Panc1 (cell line): ENCODE data around the gene TSPAN7. TPM values are rescaled to one million over a fixed set of nuclear protein-coding genes. Genes with fewer than 3 reads are reported as not detected.

ENCODE experiments used
- ATAC-seq: fragments of 200-7000 bp; cut with Tn5 transposase; 2 replicates; pipeline ENCODE4 v1.9.1; 2020; ENCODE audit warnings: mild to moderate bottlenecking, moderate library complexity
- BruUV-seq: library from RNA; stranded (reverse); fragments of 400-500 nt; replicated peaks from 2 replicates; lab custom pipeline; 2021; lab: Mats Ljungman, UMichigan
- CTCF ChIA-PET: fragments of 300-600 bp; sonication (Branson Sonifier 250); formaldehyde crosslinking; loops from one replicate; lab custom pipeline; 2022; ENCODE audit warnings: antibody characterized with exemption; lab: Charles Lee
- POLR2A ChIA-PET: fragments of 300-600 bp; sonication (Branson Sonifier 250); formaldehyde crosslinking; loops from one replicate; lab custom pipeline; 2022; ENCODE audit warnings: antibody characterized with exemption; lab: Charles Lee
- DNase-seq: peaks from one replicate; pipeline ENCODE4 v3.0.0-alpha.2; 2010; ENCODE audit warnings: low read depth, low spot score
- H3K27ac ChIP-seq: 2 replicates; pipeline ENCODE4 v1.5.1; 2011; ENCODE audit warnings: mild to moderate bottlenecking, low read length, inconsistent platforms
- H3K27me3 ChIP-seq: fragments of 200-500 bp; sonication (Bioruptor generic); 2 replicates; pipeline ENCODE4 v1.6.0; 2014; ENCODE audit warnings: low read length, inconsistent platforms; ENCODE audit not compliant: control insufficient read depth, insufficient read depth
- H3K36me3 ChIP-seq: fragments of 200-500 bp; sonication (Bioruptor generic); 2 replicates; pipeline ENCODE4 v1.5.1; 2014; ENCODE audit warnings: inconsistent platforms, mild to moderate bottlenecking, low read length, moderate library complexity; ENCODE audit not compliant: control insufficient read depth, insufficient read depth
- H3K4me1 ChIP-seq: 2 replicates; pipeline ENCODE4 v1.5.1; 2011; ENCODE audit warnings: inconsistent platforms, mild to moderate bottlenecking, low read length, moderate library complexity; ENCODE audit not compliant: control insufficient read depth, insufficient read depth
- H3K4me3 ChIP-seq, 2 experiments: 2 replicates each; pipeline ENCODE4 v1.5.1; 2011 to 2012; ENCODE audit warnings: low read depth in 2 of 2, low read length in 2 of 2, mild to moderate bottlenecking in 2 of 2, inconsistent platforms in 1 of 2, moderate library complexity in 1 of 2
- H3K9me3 ChIP-seq: fragments of 200-500 bp; sonication (Bioruptor generic); 2 replicates; pipeline ENCODE4 v1.5.1; 2014; ENCODE audit warnings: low read depth, mild to moderate bottlenecking, inconsistent platforms, low read length, moderate library complexity; ENCODE audit not compliant: control insufficient read depth, insufficient read depth
- POLR2AphosphoS5 ChIP-seq: IDR thresholded peaks from 2 replicates; pipeline ENCODE4 v1.6.1; 2012; ENCODE audit warnings: mild to moderate bottlenecking, low read depth, low read length, moderate library complexity
- SIN3A ChIP-seq: IDR thresholded peaks from 2 replicates; pipeline ENCODE4 v1.6.1; 2012; ENCODE audit warnings: low read depth, mild to moderate bottlenecking, low read length, moderate library complexity, borderline replicate concordance; ENCODE audit not compliant: insufficient read depth
- TCF7L2 ChIP-seq: IDR thresholded peaks from 2 replicates; pipeline ENCODE4 v1.6.1; 2011; ENCODE audit warnings: mild to moderate bottlenecking, low read depth, low read length, inconsistent platforms
- in situ Hi-C: cut with HindIII; loops from 2 replicates; pipeline ENCODE4 v1.10.0; 2016; ENCODE audit warnings: low sequenced_read_pairs, low pct_unique_long_range_greater_than_20kb
- intact Hi-C: fragments of 100-400 bp; cut with micrococcal nuclease; formaldehyde crosslinking; loops from one replicate; pipeline ENCODE4 v1.10.0; 2022; ENCODE audit not compliant: unreplicated experiment
- total RNA-seq: library from RNA; stranded (reverse); gene quantifications from one replicate; pipeline ENCODE4 v1.2.1, GENCODE V29; 2021; ENCODE audit not compliant: unreplicated experiment
- TF ChIP-seq, protein P1 (sequence below): fragments of 450-650 bp; IDR thresholded peaks from 2 replicates; pipeline ENCODE4 v1.5.1; 2017; ENCODE audit warnings: mild to moderate bottlenecking
- TF ChIP-seq, protein P2 (sequence below), 2 experiments: IDR thresholded peaks; 2 replicates each; pipeline ENCODE4 v1.6.1; 2011 to 2012; ENCODE audit warnings: low read depth in 2 of 2, control low read depth in 1 of 2, low read length in 1 of 2, mild to moderate bottlenecking in 1 of 2, moderate library complexity in 1 of 2; ENCODE audit not compliant: insufficient read depth in 1 of 2

TSPAN7 gene
- total RNA-seq, 1 experiment from 2014 or later = 0.13 TPM

DNA sequence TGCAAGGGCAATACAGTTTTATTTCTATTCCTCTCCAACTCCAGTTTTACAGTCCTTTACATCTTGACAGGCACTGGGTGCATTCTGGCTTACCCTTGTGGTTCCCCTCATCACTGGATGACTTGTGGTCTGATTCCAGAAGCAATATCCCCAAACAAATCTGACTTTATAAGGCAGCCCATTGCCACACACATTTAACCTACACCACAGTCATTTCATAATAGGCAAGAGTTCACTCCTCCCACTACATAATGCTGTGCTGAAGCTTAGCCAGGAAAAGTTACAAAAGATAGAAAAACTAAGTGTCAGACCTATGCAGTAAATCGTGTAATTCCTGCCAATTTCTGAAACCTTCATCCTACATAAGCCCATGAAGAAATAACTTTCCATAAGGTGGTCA lies 157.0 kb downstream of the TSPAN7 start:
- no peak for TF ChIP-seq SIN3A
- TF ChIP-seq TCF7L2 = no peak
- no peak for DNase-seq
- no peaks in the 10 kb centered on the region for H3K4me1 ChIP-seq
- in situ Hi-C loops (no loop called here), intact Hi-C loops (no loop called here)
- no peaks in the 10 kb centered on the region for H3K9me3 ChIP-seq
- no peaks in the 10 kb centered on the region for H3K27me3 ChIP-seq
- no TSS peak for BruUV-seq
- no peaks in the 10 kb centered on the region for H3K36me3 ChIP-seq
- no peak overlapping the region for H3K4me3 ChIP-seq
- no peak overlapping the region for H3K27ac ChIP-seq
- ChIA-PET POLR2A (no interaction called here), CTCF (interaction anchor here (0.7 kb wide), 1 partner anchor 383 kb away, joined by 3 read pairs; no protein-coding TSS in a partner anchor)
- ATAC-seq = no peak

DNA sequence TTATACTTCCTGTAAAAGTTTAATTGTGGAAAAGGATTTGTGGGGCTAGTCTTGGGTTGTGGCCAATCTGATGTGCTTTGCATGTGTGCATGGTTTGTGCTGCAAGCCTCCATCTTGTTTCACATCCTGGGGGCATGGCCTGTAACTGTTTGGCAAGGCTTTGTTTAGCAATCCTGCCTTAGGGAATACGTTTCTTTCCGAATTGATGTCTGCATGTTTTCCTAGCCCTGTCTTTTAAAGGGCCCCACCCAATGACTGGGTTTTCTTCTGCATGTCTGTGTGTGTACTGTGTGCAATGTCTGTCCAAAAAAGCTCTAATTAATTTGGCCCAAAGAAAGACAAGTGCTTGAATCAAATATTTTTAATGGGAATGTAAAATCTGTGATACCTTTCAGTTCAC lies 165.3 kb downstream of the TSPAN7 start:
- H3K27me3 ChIP-seq = no peaks in the 10 kb centered on the region
- BruUV-seq = no TSS peak
- ChIA-PET CTCF (no interaction called here), POLR2A (no interaction called here)
- intact Hi-C loops (no loop called here), in situ Hi-C loops (no loop called here)
- no peaks in the 10 kb centered on the region for H3K9me3 ChIP-seq
- no peak for DNase-seq
- H3K36me3 ChIP-seq = no peaks in the 10 kb centered on the region
- no peak for ATAC-seq
- no peak overlapping the region for H3K27ac ChIP-seq
- no peak overlapping the region for H3K4me3 ChIP-seq
- TF ChIP-seq TCF7L2 (no peak), POLR2AphosphoS5 (no peak), SIN3A (no peak)
- TF ChIP-seq, protein P1, sequence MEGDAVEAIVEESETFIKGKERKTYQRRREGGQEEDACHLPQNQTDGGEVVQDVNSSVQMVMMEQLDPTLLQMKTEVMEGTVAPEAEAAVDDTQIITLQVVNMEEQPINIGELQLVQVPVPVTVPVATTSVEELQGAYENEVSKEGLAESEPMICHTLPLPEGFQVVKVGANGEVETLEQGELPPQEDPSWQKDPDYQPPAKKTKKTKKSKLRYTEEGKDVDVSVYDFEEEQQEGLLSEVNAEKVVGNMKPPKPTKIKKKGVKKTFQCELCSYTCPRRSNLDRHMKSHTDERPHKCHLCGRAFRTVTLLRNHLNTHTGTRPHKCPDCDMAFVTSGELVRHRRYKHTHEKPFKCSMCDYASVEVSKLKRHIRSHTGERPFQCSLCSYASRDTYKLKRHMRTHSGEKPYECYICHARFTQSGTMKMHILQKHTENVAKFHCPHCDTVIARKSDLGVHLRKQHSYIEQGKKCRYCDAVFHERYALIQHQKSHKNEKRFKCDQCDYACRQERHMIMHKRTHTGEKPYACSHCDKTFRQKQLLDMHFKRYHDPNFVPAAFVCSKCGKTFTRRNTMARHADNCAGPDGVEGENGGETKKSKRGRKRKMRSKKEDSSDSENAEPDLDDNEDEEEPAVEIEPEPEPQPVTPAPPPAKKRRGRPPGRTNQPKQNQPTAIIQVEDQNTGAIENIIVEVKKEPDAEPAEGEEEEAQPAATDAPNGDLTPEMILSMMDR = no peak
- TF ChIP-seq, protein P2, sequence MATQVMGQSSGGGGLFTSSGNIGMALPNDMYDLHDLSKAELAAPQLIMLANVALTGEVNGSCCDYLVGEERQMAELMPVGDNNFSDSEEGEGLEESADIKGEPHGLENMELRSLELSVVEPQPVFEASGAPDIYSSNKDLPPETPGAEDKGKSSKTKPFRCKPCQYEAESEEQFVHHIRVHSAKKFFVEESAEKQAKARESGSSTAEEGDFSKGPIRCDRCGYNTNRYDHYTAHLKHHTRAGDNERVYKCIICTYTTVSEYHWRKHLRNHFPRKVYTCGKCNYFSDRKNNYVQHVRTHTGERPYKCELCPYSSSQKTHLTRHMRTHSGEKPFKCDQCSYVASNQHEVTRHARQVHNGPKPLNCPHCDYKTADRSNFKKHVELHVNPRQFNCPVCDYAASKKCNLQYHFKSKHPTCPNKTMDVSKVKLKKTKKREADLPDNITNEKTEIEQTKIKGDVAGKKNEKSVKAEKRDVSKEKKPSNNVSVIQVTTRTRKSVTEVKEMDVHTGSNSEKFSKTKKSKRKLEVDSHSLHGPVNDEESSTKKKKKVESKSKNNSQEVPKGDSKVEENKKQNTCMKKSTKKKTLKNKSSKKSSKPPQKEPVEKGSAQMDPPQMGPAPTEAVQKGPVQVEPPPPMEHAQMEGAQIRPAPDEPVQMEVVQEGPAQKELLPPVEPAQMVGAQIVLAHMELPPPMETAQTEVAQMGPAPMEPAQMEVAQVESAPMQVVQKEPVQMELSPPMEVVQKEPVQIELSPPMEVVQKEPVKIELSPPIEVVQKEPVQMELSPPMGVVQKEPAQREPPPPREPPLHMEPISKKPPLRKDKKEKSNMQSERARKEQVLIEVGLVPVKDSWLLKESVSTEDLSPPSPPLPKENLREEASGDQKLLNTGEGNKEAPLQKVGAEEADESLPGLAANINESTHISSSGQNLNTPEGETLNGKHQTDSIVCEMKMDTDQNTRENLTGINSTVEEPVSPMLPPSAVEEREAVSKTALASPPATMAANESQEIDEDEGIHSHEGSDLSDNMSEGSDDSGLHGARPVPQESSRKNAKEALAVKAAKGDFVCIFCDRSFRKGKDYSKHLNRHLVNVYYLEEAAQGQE (IDR thresholded peaks at IDR 0.05; ENCODE audit: insufficient read depth in 1 of 2, low read depth in 2 of 2, low read length in 1 of 2) = no peak
- H3K4me1 ChIP-seq = no peaks in the 10 kb centered on the region

DNA sequence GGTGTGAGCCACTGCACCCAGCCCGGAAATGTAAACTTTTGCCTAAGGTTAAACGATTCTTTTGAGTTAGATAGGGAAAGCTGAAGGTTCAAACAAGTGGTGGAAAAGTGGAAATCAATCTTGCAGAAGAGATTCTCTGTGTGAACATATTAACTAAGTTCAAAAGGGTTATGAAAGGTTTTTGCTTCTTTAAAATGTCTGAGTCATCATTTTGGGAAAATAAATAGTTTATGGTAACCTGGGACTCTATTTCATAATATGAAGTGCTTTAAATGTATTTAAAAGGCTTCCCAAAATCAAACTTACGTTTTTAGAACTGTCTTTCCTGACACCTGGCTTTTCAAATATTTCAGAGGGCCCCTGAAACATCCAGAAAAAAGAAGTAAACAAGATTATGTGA lies 166.3 kb downstream of the TSPAN7 start:
- no peaks in the 10 kb centered on the region for H3K27me3 ChIP-seq
- in situ Hi-C loops (no loop called here), intact Hi-C loops (no loop called here)
- no peak for DNase-seq
- TF ChIP-seq, protein P2 (IDR thresholded peaks at IDR 0.05; ENCODE audit: insufficient read depth in 1 of 2, low read depth in 2 of 2, low read length in 1 of 2) = no peak
- no peak for TF ChIP-seq SIN3A
- TF ChIP-seq TCF7L2 = no peak
- TF ChIP-seq, protein P1 = no peak
- TF ChIP-seq POLR2AphosphoS5 = no peak
- H3K36me3 ChIP-seq = no peaks in the 10 kb centered on the region
- no peak for ATAC-seq
- BruUV-seq = no TSS peak
- no peak overlapping the region for H3K27ac ChIP-seq
- ChIA-PET CTCF (no interaction called here), POLR2A (no interaction called here)
- no peaks in the 10 kb centered on the region for H3K9me3 ChIP-seq
- H3K4me1 ChIP-seq = no peaks in the 10 kb centered on the region
- no peak overlapping the region for H3K4me3 ChIP-seq
